ENCODE measurements around the gene PDE6G.
"Not testable (repeated sequence)": the region's sequence is repeated elsewhere in the genome, so short reads cannot be mapped to it uniquely, and the experiment has no call there.

PDE6G gene

GRCh38 chr17:81635431-81635830 lies 20.9 kb downstream of the PDE6G start:
- Histone ChIP-seq H3K9me3 (ENCODE audit: control extremely low read depth in 1 of 5, control insufficient read depth in 4 of 5, insufficient read depth in 2 of 5, low read depth in 1 of 5, low read length in 4 of 5) (no peaks in the 10 kb centered on the region), H3K27me3 (replicated peaks in 2 of 5; ENCODE audit: control insufficient read depth in 4 of 5, insufficient read depth in 5 of 5, low read length in 4 of 5) (no peaks in the 10 kb centered on the region), H3K27ac (ENCODE audit: insufficient read depth in 1 of 2, low read depth in 1 of 2, low read length in 2 of 2, poor library complexity in 1 of 2, severe bottlenecking in 2 of 2) (peak overlapping the region in 1 of 2 experiments; percentile 96), H3K36me3 (ENCODE audit: control insufficient read depth in 4 of 4, insufficient read depth in 4 of 4, low read length in 3 of 4) (peaks cover 0 to 6% (median 5%) of the 10 kb centered on the region in 4 experiments), H3K4me3 (ENCODE audit: control insufficient read depth in 1 of 7, extremely low read depth in 1 of 7, insufficient read depth in 4 of 7, low read depth in 2 of 7, low read length in 6 of 7) (peak overlapping the region in 3 of 7 experiments; percentile 96 to 98 (median 96)), H3K4me1 (ENCODE audit: control extremely low read depth in 1 of 4, control insufficient read depth in 4 of 4, insufficient read depth in 4 of 4, low read length in 3 of 4) (peaks cover 3 to 17% (median 13%) of the 10 kb centered on the region in 4 experiments)
- DNase-seq, result no peak
- WGBS (ENCODE audit: insufficient coverage), result 100% methylated on average over 1 of the region's 5 CpGs
- POLR2A ChIA-PET, result interaction anchor here (0.6 kb wide), 1 partner anchor 364 kb away, joined by 3 read pairs; no protein-coding TSS in a partner anchor
- CTCF ChIA-PET, result interaction anchor here (1.3 to 1.5 kb wide), 2 partner anchors 16 to 20 kb away, joined by 3 read pairs; no protein-coding TSS in a partner anchor

DNA sequence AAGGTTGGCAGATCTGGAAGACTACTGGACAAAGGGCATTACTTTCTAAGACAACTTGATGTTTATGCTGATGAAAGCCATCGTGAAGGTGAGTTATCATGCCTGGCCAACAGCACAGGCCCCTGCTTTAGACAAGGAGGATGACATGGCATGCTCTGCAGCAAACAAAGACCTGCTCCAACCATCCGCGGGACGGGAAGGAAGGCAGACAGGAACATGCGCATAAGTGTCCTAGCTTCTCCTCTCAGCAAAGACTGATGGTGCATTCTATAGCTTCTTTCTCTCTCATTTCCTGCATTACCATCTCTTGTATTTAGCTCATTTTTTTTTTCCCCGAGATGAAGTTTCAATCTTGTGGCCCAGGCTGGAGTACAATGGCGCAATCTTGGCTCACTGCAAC lies 24.9 kb downstream of the PDE6G start:
- H3K27ac ChIP-seq (ENCODE audit: insufficient read depth in 1 of 2, low read depth in 1 of 2, low read length in 2 of 2, poor library complexity in 1 of 2, severe bottlenecking in 2 of 2), result no peak overlapping the region
- POLR2A ChIA-PET, result no interaction called here
- no peaks in the 10 kb centered on the region for H3K9me3 ChIP-seq (ENCODE audit: control extremely low read depth in 1 of 5, control insufficient read depth in 4 of 5, insufficient read depth in 2 of 5, low read depth in 1 of 5, low read length in 4 of 5)
- peaks cover 3 to 35% (median 15%) of the 10 kb centered on the region in 4 experiments for H3K36me3 ChIP-seq (ENCODE audit: control insufficient read depth in 4 of 4, insufficient read depth in 4 of 4, low read length in 3 of 4)
- WGBS (ENCODE audit: insufficient coverage), result 94% methylated on average over 6 of the region's 7 CpGs
- DNase-seq, result no peak
- peaks cover 3 to 13% (median 11%) of the 10 kb centered on the region in 4 experiments for H3K4me1 ChIP-seq (ENCODE audit: control extremely low read depth in 1 of 4, control insufficient read depth in 4 of 4, insufficient read depth in 4 of 4, low read length in 3 of 4)
- no peaks in the 10 kb centered on the region for H3K27me3 ChIP-seq (replicated peaks in 2 of 5; ENCODE audit: control insufficient read depth in 4 of 5, insufficient read depth in 5 of 5, low read length in 4 of 5)
- CTCF ChIA-PET, result interaction anchor here (0.7 kb wide), 1 partner anchor 30 kb away, joined by 3 read pairs; no protein-coding TSS in a partner anchor
- H3K4me3 ChIP-seq (ENCODE audit: control insufficient read depth in 1 of 7, extremely low read depth in 1 of 7, insufficient read depth in 4 of 7, low read depth in 2 of 7, low read length in 6 of 7), result no peak overlapping the region

GRCh38 chr17:81630274-81630673 lies 26.1 kb downstream of the PDE6G start:
- ChIA-PET CTCF (no interaction called here), POLR2A (no interaction called here)
- H3K9me3 ChIP-seq (ENCODE audit: control extremely low read depth in 1 of 5, control insufficient read depth in 4 of 5, insufficient read depth in 2 of 5, low read depth in 1 of 5, low read length in 4 of 5), result no peaks in the 10 kb centered on the region
- no peak for DNase-seq
- peaks cover 9 to 46% (median 21%) of the 10 kb centered on the region in 4 experiments for H3K36me3 ChIP-seq (ENCODE audit: control insufficient read depth in 4 of 4, insufficient read depth in 4 of 4, low read length in 3 of 4)
- H3K4me1 ChIP-seq (ENCODE audit: control extremely low read depth in 1 of 4, control insufficient read depth in 4 of 4, insufficient read depth in 4 of 4, low read length in 3 of 4), result peaks cover 0 to 3% (median under 1%) of the 10 kb centered on the region in 4 experiments
- 99% methylated on average over 7 of the region's 8 CpGs for WGBS (ENCODE audit: insufficient coverage)
- no peak overlapping the region for H3K4me3 ChIP-seq (ENCODE audit: control insufficient read depth in 1 of 7, extremely low read depth in 1 of 7, insufficient read depth in 4 of 7, low read depth in 2 of 7, low read length in 6 of 7)
- no peaks in the 10 kb centered on the region for H3K27me3 ChIP-seq (replicated peaks in 2 of 5; ENCODE audit: control insufficient read depth in 4 of 5, insufficient read depth in 5 of 5, low read length in 4 of 5)
- no peak overlapping the region for H3K27ac ChIP-seq (ENCODE audit: insufficient read depth in 1 of 2, low read depth in 1 of 2, low read length in 2 of 2, poor library complexity in 1 of 2, severe bottlenecking in 2 of 2)

GRCh38 chr17:81621494-81622130 lies 34.7 kb downstream of the PDE6G start:
- ChIA-PET POLR2A (no interaction called here), CTCF (no interaction called here)
- no peak overlapping the region for H3K27ac ChIP-seq (ENCODE audit: insufficient read depth in 1 of 2, low read depth in 1 of 2, low read length in 2 of 2, poor library complexity in 1 of 2, severe bottlenecking in 2 of 2)
- WGBS (ENCODE audit: insufficient coverage), result 89% methylated on average over 9 of the region's 11 CpGs
- H3K36me3 ChIP-seq (ENCODE audit: control insufficient read depth in 4 of 4, insufficient read depth in 4 of 4, low read length in 3 of 4), result peaks cover 24 to 74% (median 50%) of the 10 kb centered on the region in 4 experiments
- H3K9me3 ChIP-seq (ENCODE audit: control extremely low read depth in 1 of 5, control insufficient read depth in 4 of 5, insufficient read depth in 2 of 5, low read depth in 1 of 5, low read length in 4 of 5), result peaks cover 0 to 2% (median 0%) of the 10 kb centered on the region in 5 experiments
- no peak for DNase-seq
- no peaks in the 10 kb centered on the region for H3K27me3 ChIP-seq (replicated peaks in 2 of 5; ENCODE audit: control insufficient read depth in 4 of 5, insufficient read depth in 5 of 5, low read length in 4 of 5)
- H3K4me3 ChIP-seq (ENCODE audit: control insufficient read depth in 1 of 7, extremely low read depth in 1 of 7, insufficient read depth in 4 of 7, low read depth in 2 of 7, low read length in 6 of 7), result no peak overlapping the region
- H3K4me1 ChIP-seq (ENCODE audit: control extremely low read depth in 1 of 4, control insufficient read depth in 4 of 4, insufficient read depth in 4 of 4, low read length in 3 of 4), result no peaks in the 10 kb centered on the region

GRCh38 chr17:81618307-81618706 lies 38.0 kb downstream of the PDE6G start:
- CTCF ChIA-PET; H3K27me3 ChIP-seq (replicated peaks in 2 of 5; ENCODE audit: control insufficient read depth in 4 of 5, insufficient read depth in 5 of 5, low read length in 4 of 5); H3K4me3 ChIP-seq (ENCODE audit: control insufficient read depth in 1 of 7, extremely low read depth in 1 of 7, insufficient read depth in 4 of 7, low read depth in 2 of 7, low read length in 6 of 7); H3K9me3 ChIP-seq (ENCODE audit: control extremely low read depth in 1 of 5, control insufficient read depth in 4 of 5, insufficient read depth in 2 of 5, low read depth in 1 of 5, low read length in 4 of 5); H3K4me1 ChIP-seq (ENCODE audit: control extremely low read depth in 1 of 4, control insufficient read depth in 4 of 4, insufficient read depth in 4 of 4, low read length in 3 of 4); DNase-seq; H3K27ac ChIP-seq (ENCODE audit: insufficient read depth in 1 of 2, low read depth in 1 of 2, low read length in 2 of 2, poor library complexity in 1 of 2, severe bottlenecking in 2 of 2): not testable (repeated sequence)
- 100% methylated on average over 6 of the region's 36 CpGs for WGBS (ENCODE audit: insufficient coverage)
- POLR2A ChIA-PET, result interaction anchor here (0.7 kb wide), 1 partner anchor 113 kb away, joined by 4 read pairs; no protein-coding TSS in a partner anchor
- peaks cover 15 to 60% (median 51%) of the 10 kb centered on the region in 4 experiments for H3K36me3 ChIP-seq (ENCODE audit: control insufficient read depth in 4 of 4, insufficient read depth in 4 of 4, low read length in 3 of 4)

- no peak overlapping the region for H3K27ac ChIP-seq (ENCODE audit: insufficient read depth in 1 of 2, low read depth in 1 of 2, low read length in 2 of 2, poor library complexity in 1 of 2, severe bottlenecking in 2 of 2)
- H3K4me3 ChIP-seq (ENCODE audit: control insufficient read depth in 1 of 7, extremely low read depth in 1 of 7, insufficient read depth in 4 of 7, low read depth in 2 of 7, low read length in 6 of 7), result no peak overlapping the region
- no peaks in the 10 kb centered on the region for H3K27me3 ChIP-seq (replicated peaks in 2 of 5; ENCODE audit: control insufficient read depth in 4 of 5, insufficient read depth in 5 of 5, low read length in 4 of 5)
- H3K36me3 ChIP-seq (ENCODE audit: control insufficient read depth in 4 of 4, insufficient read depth in 4 of 4, low read length in 3 of 4), result peaks cover 17 to 63% (median 53%) of the 10 kb centered on the region in 4 experiments
- no peak for DNase-seq
- CTCF ChIA-PET, result no interaction called here
- no peaks in the 10 kb centered on the region for H3K9me3 ChIP-seq (ENCODE audit: control extremely low read depth in 1 of 5, control insufficient read depth in 4 of 5, insufficient read depth in 2 of 5, low read depth in 1 of 5, low read length in 4 of 5)
- 77% methylated on average over 6 of the region's 7 CpGs for WGBS (ENCODE audit: insufficient coverage)
- POLR2A ChIA-PET, result no interaction called here
- no peaks in the 10 kb centered on the region for H3K4me1 ChIP-seq (ENCODE audit: control extremely low read depth in 1 of 4, control insufficient read depth in 4 of 4, insufficient read depth in 4 of 4, low read length in 3 of 4)
Measured at GRCh38 chr17:81616877-81617276, 39.5 kb downstream of the PDE6G start.

DNA sequence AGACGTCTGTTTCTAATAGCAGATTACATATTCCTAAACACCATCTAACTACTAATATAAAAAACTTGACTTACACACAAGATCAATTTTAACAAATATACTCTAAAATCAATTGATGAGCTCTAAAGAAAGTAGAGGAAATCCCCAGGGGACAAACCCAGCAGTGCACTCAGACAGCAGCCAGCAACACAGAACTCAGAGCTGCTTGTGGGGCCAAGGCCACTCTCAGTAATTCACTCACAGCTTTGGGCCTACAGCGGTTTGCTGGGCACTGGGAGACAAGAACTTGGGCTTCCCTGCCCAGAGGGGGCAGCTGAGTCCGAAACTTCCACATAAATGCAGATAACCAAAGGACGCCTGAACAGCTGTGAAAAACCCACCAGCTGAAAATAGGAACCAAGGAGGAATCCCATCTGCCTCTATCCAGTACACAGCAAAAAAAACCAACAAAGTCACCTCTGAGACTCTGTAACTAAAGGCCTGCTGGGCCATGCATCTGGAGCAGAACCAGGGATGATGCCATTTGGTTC lies 40.9 kb downstream of the PDE6G start:
- no peak for DNase-seq
- no peak overlapping the region for H3K4me3 ChIP-seq (ENCODE audit: control insufficient read depth in 1 of 7, extremely low read depth in 1 of 7, insufficient read depth in 4 of 7, low read depth in 2 of 7, low read length in 6 of 7)
- no peaks in the 10 kb centered on the region for H3K4me1 ChIP-seq (ENCODE audit: control extremely low read depth in 1 of 4, control insufficient read depth in 4 of 4, insufficient read depth in 4 of 4, low read length in 3 of 4)
- H3K27me3 ChIP-seq (replicated peaks in 2 of 5; ENCODE audit: control insufficient read depth in 4 of 5, insufficient read depth in 5 of 5, low read length in 4 of 5), result no peaks in the 10 kb centered on the region
- H3K9me3 ChIP-seq (ENCODE audit: control extremely low read depth in 1 of 5, control insufficient read depth in 4 of 5, insufficient read depth in 2 of 5, low read depth in 1 of 5, low read length in 4 of 5), result no peaks in the 10 kb centered on the region
- peaks cover 11 to 51% (median 43%) of the 10 kb centered on the region in 4 experiments for H3K36me3 ChIP-seq (ENCODE audit: control insufficient read depth in 4 of 4, insufficient read depth in 4 of 4, low read length in 3 of 4)
- ChIA-PET POLR2A (no interaction called here), CTCF (interaction anchor here (1.1 to 1.8 kb wide), 3 partner anchors 10 to 20 kb away, joined by 3 to 7 read pairs (median 3); no protein-coding TSS in a partner anchor)
- no peak overlapping the region for H3K27ac ChIP-seq (ENCODE audit: insufficient read depth in 1 of 2, low read depth in 1 of 2, low read length in 2 of 2, poor library complexity in 1 of 2, severe bottlenecking in 2 of 2)
- WGBS (ENCODE audit: insufficient coverage), result 88% methylated on average over 2 of the region's 4 CpGs
